Medulla oblongata (tissue), 1 donor: ENCODE results near the gene TAS1R2.

Source experiments
- DNase-seq: peaks from one replicate; pipeline ENCODE4 v3.0.0-alpha.2; 2015; ENCODE audit errors: extremely low spot score

Gene TAS1R2

DNA sequence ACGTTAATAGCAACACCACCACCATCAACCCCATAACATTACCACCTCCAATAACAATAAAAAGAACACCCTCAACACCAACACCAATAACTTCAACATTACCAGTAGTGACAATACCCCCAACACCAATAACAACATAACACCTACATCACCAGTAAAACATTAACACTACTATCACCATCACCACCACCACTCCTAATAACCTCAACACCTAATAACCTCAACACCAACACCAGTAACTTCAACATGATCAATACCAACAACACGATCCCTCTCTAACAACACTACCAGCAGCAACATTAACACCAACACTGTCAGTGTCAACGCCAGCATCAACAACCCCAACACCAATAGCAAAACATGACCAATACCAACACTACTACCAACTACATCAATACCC lies 57.2 kb downstream of the TAS1R2 start:
- no peak for DNase-seq

- DNase-seq: no peak
Observed at GRCh38 chr1:18800258-18800657, 59.2 kb downstream of the TAS1R2 start.

- no peak for DNase-seq
Observed at GRCh38 chr1:18799454-18799853, 60.0 kb downstream of the TAS1R2 start.

GRCh38 chr1:18798946-18799345 lies 60.5 kb downstream of the TAS1R2 start:
- DNase-seq: no peak

- DNase-seq: no peak
Observed at GRCh38 chr1:18798533-18798932, 60.9 kb downstream of the TAS1R2 start.

GRCh38 chr1:18796950-18797349 lies 62.5 kb downstream of the TAS1R2 start:
- DNase-seq: no peak

DNA sequence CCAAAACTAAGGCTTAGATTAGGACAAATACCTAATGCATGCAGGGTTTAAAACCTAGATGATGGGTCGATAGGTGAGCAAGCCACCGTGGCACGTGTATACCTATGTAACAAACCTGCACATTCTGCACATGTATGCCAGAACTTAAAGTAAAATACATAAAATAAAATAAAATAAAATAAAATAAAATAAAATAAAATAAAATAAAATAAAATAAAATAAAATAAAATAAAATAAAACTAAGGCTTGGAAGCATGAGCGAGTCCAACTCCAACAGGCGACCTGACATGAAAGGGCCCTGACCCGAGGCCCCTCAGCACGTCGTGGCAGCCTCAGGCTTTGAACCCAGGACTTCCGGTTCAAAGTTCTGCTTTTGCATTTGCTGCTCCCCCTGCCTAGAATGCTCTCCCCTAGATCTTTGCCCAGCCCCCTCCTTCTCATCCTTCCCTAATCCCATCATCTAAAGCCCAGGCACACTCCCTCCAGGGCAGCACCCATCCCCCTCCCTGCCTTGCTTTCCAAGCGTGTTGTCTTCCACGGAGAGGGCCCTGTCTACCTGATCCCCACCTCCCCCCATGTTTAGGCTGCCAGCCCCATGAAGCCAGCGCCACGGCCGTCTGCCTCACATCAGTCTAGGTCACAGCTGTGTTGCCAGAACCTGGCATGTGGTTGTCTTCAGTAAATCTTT lies 64.3 kb downstream of the TAS1R2 start:
- DNase-seq: no peak

DNA sequence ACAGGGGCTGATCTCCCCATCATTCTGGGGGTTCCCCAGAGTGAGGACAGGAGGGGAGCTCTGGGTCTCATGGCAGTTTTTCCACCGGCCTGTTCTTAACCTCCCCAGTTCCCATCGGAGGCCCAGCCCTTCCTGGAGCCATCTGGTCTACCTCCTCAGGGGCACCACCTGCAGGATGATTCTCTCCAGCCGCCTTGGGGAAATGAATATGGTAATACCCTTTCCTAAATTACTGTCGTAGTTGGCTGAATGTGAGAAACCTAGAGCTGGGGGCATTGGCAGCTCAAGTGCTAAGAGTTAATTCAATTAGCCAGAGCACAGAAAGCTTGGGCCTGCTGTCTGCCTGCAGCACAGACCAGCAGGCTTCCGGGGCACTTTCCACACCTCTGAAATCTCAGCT lies 64.9 kb downstream of the TAS1R2 start:
- no peak for DNase-seq

- no peak for DNase-seq
Observed at GRCh38 chr1:18794051-18794450, 65.4 kb downstream of the TAS1R2 start.

DNA sequence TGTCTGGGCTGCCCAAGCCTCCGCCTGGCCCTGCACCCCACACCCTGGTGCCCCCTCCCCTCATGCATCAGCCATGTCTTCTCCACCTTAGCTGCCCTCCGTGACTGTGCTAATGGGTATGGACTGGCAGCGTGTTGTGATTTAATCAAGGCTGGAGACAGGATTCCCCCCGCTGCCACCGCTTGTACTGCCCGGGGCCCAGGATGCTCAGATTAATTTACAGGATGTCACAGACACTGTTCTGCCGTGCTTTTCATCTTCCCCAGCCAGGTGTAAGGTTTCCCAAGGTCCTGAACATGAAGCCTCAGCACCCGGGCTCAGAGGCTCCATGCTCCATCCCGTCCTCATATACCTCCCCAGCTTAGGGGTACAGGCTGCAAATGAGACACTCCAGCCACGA lies 66.3 kb downstream of the TAS1R2 start:
- no peak for DNase-seq

DNA sequence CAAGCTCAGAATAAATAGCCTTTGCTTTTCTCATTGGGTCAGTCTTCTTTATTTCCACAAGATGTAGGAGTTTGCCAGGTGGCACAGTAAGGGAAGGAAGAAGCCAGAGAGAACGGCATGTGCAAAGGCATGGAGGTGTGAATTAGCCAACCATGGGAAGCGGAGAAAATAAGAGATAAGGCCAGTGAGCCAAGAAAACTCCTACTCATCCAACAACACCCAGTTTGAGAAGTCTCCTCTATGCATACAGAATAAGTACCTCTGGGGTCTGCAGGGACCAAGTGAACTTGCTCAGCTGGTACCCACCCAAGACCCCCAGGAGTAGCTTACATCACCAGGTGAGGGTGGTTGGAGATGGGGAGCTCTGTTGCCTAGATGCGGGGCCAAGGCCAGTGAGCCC lies 66.7 kb downstream of the TAS1R2 start:
- DNase-seq: no peak
